Right ventricle myocardium superior (tissue), 1 donor: Measurements from ENCODE around the gene NQO1. TPM values are rescaled to one million over a fixed set of nuclear protein-coding genes. Genes with fewer than 3 reads are reported as not detected.

Experiments used
- ATAC-seq: fragments of 200-7000 bp; cut with Tn5 transposase; one replicate; pipeline ENCODE4 v1.9.1; 2020; ENCODE audit warnings: mild to moderate bottlenecking; ENCODE audit not compliant: poor library complexity
- DNase-seq: peaks from one replicate; pipeline ENCODE4 v3.0.0-alpha.2; 2020
- intact Hi-C: fragments of 100-400 bp; cut with DNase I; formaldehyde crosslinking; loops from one replicate; pipeline ENCODE4 v1.11.2; 2022
- total RNA-seq: library from RNA; stranded (reverse); fragmentation: NEBNext Ultra II Directional; extraction: Animal tissue kit (Norgen Biotek cat#: 25700); gene quantifications from one replicate; pipeline ENCODE4 v1.2.1, GENCODE V29; 2021
- donor health status: DM: no; HTN: yes; CAD: no; lungs with severe emphysema.

The NQO1 gene
- total RNA-seq, 1 donor from 2014 or later, result 45.8 TPM

DNA sequence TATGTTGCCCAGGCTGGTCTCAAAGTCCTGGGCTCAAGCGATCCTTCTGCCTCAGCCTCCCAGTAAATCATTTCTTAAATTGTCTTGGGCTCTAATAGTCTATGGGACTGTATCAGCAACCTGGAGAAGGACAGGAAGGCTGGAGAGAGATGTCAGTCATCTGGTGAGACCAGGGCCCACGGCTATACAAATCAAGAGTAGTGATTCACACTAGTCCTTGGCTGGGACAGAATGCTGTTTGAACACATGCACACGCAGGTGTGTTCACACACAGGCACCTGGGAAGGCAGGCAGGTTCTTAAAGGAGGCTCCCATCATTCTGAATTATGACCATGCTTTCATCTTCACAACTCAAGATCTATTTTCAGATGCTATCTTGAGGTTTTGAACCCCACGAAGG lies 14.1 kb downstream of the NQO1 start:
- no peak for DNase-seq
- intact Hi-C loops, result no loop called here
- no peak for ATAC-seq

DNA sequence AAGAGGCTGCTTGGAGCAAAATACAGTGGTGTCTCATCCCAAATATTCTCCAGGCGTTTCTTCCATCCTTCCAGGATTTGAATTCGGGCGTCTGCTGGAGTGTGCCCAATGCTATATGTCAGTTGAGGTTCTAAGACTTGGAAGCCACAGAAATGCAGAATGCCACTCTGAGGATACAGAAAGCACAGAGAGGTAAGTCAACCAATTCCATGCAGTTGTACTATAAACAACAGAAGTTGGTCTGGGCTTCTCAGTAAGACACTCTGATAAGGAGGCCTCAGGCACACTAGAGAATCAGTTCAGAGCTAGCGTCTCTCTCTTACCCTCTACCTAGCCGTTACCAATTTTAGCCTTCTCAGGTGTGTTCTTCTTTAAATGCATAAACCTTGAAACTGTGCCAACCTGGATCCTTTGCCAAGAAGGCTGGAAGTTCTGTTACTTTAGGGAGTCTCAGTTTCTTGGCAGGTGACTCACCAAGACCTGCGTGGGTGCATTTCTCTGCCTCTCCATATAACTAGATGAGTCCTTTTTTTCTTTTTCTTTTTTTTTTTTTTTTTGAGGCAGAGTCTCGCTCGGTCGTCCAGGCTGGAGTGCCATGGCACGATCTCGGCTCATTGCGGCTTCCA lies 15.1 kb downstream of the NQO1 start:
- DNase-seq, result no peak
- intact Hi-C loops, result no loop called here
- ATAC-seq, result no peak

DNA sequence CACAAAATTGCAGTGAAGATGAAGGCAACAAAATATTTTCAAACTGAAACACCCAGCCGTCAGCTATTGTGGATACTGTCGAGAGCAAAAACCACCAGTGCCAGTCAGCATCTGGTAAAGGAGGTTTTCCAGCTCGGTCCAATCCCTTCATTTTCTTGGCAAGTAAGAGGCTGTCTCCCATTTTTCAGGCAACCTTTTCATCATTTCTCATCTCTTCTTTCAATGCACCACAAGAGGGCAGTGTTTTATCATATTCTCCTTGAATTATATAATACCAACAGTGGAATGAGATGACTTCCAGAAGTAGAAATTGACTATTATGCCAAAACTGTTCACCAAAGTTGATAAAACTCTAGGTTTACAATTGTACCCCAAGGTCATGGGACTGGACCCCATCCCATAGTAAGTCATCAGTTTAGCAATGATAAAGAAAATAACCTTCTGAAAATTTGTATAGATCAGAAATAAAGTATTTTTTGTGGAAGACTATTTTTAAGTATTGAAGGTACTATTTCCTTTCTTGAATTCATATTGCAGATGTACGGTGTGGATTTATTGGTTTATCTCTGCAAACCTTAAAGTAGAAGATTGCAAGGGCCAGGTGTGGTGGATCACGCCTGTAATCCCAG lies 16.8 kb downstream of the NQO1 start:
- ATAC-seq (peak; percentile 73), DNase-seq (no peak)
- intact Hi-C loops, result loop anchor here (2.0 kb wide), 1 partner anchor 45 kb away; the partner anchor contains the start of gene NOB1

DNA sequence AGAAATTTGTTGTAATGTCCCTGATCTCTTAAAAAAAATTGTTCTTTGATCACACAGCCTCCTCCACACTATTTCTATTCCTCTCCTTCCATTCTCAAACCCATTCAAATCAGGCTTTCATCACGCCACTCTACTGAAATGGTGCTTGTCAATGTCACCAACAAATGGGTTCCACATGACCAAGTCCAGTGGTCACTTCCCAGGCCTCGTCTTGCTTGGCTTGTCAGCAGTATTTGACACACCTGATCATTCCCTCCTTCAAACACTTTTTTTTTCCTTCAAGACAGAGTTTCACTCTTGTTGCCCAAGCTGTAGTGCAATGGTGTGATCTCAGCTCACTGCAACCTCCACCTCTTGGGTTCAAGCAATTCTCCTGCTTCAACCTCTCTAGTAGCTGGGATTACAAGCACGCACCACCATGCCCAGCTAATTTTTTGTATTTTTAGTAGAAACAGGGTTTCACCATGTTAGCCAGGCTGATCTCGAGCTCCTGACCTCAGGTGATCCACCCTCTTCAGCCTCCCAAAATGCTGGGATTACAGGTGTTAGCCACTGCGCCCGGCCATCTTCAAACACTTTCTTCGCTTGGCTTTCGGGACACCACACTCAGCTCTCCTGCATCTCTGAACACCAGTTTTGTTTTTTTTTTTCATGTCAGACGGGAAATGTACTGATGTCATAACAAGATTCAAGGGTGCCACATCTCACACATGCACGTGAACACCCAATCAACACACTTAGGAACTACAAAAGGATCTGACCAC lies 18.3 kb downstream of the NQO1 start:
- DNase-seq (no peak), ATAC-seq (no peak)
- intact Hi-C loops, result loop anchor here (2.0 kb wide), 1 partner anchor 47 kb away; the partner anchor contains the start of gene NOB1

DNA sequence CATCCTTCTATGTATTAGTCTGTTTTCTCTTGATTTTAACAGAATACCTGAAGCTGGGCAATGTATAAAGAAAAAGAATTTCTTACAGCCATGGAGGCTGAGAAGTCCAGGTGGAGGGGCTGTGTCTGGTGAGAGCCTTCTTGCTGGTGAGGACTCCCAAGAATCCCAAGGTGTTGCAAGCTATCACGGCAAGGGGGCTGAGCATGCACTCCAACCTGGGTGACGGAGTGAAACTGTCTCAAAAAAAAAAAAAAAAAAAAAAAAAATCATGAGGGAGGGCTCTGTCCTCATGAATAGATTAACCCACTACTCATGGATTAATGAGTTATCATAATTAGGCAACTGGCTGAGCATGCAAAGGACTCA lies 19.4 kb downstream of the NQO1 start:
- intact Hi-C loops, result no loop called here
- ATAC-seq (no peak), DNase-seq (no peak)

DNA sequence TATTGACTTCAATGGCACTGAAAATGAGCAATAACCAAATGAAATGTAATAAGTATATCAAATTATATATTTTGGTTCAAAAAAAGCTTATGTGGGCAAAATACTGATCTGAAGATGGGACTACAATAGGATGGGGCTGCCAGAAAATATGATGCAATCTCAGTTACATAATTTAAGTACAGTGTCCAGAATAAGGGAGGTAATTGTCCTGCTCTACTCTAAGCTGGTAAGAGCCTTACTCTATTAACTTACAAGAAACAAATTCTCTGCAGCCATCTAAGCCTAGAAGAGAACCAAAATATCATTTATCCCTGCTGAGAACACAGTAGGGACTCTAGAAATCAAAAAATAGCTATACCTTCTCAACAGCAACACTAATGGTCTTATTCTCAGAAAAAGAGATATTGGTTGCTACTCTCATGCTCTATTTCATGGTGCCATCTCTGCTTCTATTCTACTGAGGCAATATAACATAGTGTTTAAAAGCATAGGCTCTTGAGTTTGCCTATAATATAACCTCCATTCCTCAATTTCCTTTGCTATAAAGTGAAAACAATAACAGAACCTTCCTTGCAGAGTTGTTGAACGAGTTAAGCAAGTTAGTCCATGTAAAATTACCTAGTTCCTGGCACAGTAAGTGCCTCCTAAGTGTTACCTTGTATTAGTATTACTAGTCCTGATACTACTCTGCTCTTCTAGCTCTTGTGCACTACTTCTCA lies 19.9 kb downstream of the NQO1 start:
- ATAC-seq (peak; percentile 54), DNase-seq (no peak)
- intact Hi-C loops, result no loop called here

DNA sequence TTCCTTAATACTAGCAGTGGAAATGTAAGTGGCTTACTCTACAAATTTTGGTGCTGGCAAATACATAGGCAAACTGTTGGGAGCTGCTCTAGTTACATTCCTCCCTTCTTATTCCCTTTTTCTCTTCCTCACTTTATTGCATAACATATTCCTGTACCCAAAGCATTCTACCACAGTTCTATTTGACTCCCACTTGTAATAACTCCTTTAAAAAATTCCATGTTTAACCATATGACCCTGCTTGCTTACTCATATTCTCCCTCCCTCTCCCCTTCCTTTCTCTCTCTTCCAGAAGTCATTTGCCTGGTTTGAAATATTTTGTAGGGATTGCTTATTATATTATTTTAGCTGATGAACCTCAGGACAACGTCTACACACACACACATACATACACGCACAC lies 22.7 kb downstream of the NQO1 start:
- intact Hi-C loops, result no loop called here
- no peak for ATAC-seq
- no peak for DNase-seq

DNA sequence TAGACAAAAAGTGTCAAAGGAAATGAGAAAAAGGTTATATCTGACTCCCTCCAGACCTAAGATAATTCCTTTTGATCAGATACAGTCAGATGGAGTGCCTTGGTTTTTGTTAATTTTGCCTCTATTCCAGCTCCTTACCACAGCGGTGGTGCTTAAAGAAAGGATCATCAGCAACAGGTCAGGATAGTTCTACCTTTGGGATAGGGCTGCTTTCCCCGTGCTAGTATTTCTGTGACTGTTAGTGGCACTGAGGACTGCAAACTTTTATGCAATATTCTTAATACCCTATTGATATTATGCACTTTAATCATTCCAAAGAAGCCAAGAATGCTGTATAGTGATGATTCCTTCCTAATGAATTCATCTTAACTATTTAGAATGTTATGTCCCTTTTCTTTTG lies 24.5 kb downstream of the NQO1 start:
- intact Hi-C loops, result no loop called here
- no peak for DNase-seq
- ATAC-seq, result no peak

DNA sequence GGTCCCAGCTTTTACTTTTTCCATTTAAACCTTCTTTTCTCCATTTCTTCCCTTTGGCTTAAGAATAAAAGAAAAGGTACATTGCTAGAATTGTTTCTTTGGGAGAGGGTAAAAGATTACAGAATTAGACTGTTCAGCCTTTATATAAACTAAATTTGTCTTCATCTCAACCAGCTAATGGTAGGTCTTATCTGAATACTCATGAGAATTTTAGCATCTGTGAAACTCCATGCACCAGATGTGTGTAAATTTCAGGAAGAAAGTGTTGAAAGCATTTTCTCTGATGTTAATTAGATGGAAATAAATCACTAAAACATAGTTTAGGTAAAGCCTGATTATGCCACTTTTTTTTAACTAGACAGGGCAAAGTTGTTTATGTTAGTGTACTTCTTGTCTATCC lies 24.9 kb downstream of the NQO1 start:
- intact Hi-C loops, result no loop called here
- ATAC-seq, result no peak
- DNase-seq, result no peak

DNA sequence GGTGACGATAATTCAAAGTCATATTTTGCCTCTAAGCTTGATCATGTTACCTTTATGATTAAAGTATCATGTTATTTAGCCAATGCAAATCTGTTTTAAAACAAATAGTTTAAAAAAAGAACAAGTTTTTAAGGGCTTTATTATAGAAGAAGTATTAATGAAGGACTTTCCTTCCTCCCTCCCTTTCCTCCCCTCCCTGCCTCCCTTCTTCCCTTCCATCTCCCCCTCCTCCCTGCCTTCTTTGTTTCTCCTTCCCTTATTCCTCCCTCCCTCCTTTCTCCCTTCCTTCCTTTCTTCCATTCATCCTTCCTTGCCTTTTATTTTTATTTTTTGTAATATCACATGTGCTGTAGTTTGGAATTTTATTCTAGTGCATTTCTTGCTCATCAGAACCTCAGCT lies 26.4 kb downstream of the NQO1 start:
- intact Hi-C loops, result no loop called here
- ATAC-seq (no peak), DNase-seq (no peak)

DNA sequence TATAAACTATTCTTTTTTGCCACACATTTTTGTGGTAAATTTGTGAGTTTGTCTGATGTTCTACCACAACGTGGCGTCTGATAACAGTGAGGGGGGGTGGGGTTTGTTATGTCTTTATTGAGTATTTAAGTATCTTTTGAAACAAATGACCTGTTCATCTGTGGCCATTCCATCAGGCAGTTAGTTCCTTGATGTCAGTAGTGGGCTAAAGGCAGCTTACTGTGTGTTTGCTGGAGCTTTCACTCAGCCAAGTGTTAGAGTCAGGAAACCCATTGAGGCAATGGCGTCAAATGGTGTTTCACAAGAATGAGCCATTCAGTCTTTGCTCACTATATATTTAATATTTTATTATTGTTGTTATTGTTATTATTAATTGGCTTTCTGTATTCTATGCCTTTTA lies 28.0 kb downstream of the NQO1 start:
- no peak for DNase-seq
- intact Hi-C loops, result no loop called here
- no peak for ATAC-seq

DNA sequence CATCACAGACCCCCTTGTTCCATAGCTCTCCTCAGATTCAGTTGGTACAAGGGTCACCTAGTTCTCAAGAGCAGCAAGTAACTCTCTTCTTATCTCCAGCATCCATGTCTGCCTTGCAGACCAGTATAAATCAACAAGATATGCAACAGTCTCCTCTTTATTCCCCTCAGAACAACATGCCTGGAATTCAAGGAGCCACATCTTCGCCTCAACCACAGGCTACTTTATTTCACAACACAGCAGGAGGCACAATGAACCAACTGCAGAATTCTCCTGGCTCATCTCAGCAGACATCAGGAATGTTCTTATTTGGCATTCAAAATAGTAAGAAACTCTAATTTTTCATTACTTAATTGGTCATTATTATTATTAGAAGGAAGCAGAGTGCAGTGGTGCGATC lies 32.4 kb downstream of the NQO1 start:
- ATAC-seq (no peak), DNase-seq (no peak)
- intact Hi-C loops, result no loop called here

DNA sequence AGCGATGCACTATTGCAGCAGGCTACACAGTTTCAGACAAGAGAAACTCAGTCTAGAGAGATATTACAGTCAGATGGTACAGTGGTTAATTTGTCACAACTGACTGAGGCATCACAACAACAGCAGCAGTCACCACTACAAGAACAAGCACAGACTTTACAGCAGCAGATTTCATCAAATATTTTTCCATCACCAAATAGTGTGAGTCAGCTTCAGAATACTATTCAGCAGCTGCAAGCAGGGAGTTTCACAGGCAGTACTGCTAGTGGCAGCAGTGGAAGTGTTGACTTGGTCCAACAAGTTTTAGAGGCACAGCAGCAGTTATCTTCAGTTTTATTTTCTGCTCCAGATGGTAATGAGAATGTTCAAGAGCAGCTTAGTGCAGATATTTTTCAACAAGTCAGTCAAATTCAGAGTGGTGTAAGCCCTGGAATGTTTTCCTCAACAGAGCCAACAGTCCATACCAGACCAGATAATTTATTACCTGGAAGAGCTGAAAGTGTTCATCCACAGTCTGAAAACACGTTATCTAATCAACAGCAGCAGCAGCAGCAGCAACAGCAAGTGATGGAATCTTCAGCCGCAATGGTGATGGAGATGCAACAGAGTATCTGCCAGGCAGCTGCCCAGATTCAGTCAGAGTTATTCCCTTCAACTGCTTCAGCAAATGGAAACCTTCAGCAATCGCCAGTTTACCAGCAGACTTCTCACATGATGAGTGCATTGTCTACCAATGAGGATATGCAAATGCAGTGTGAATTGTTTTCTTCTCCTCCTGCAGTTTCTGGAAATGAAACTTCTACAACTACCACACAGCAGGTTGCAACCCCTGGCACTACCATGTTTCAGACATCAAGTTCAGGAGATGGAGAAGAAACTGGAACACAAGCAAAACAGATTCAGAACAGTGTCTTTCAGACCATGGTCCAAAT lies 34.1 kb downstream of the NQO1 start:
- DNase-seq (no peak), ATAC-seq (no peak)
- intact Hi-C loops, result no loop called here

DNA sequence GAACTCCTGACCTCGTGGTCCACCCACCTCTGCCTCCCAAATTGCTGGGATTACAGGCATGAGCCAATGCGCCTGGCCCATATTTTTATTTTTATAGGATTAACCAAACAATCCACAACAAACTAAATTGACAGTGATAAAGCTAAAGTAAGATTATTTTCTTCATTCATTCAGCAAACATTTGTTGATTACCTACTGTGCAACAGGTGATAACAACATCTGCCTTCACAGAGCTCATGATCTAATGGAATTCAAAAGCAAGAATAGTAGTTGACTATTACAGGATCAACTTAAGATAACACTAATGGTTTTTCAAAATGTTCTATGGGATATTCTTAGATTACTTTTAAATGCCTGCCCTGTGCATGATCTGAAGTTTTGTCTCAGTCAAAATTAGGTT lies 37.8 kb downstream of the NQO1 start:
- intact Hi-C loops, result no loop called here
- ATAC-seq (no peak), DNase-seq (no peak)

DNA sequence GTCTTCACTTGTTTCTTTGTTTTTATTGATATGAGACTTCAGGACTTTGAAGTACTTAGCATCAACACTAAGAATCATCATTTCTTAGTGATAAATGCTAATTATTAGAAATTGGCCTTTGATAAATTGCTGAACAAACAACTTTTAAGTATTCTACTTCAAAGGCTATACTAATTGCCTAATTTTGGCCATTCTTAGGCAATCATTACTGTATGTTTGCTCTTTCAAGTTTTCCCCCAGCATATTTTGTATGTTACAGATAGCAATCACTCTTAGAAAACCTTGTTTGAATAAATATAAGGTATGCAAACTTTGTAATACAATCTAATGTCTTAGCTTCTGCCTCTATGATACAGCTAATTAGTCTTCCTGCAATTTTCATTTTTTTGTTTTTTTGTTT lies 46.0 kb downstream of the NQO1 start:
- intact Hi-C loops, result no loop called here
- ATAC-seq, result no peak
- no peak for DNase-seq

DNA sequence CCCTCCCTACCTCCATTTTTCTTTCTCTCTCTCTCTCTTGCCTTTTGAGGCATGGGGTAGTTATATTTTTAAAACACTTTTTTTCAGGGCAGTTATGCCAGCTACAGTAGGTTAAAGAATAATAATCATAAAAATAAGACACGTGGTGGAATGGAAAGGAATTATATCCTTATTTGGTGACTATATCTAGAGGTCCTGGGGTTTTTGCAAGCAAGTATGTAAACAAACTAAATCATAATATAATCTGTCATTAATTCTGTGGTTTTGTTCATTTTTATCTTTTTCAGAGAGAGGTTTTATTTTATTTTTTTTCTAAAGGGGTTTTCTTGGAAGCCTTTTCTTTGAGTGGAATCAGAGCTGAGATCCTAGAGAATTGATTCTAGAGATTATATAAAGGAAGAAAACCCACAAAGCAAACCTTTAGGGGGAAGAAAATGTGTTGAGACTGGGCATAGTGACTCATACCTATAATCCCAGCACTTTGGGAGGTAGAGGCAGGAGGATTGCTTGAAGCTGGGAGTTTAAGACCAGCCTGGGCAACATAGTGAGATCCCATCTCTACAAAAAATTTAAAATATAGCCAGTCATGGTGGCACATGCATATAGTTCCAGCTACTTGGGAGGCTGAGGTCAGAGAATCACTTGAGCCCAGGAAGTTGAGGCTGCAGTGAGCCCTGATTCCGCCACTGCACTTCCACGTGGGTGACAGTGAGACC lies 53.2 kb downstream of the NQO1 start:
- intact Hi-C loops, result no loop called here
- ATAC-seq (no peak), DNase-seq (no peak)

DNA sequence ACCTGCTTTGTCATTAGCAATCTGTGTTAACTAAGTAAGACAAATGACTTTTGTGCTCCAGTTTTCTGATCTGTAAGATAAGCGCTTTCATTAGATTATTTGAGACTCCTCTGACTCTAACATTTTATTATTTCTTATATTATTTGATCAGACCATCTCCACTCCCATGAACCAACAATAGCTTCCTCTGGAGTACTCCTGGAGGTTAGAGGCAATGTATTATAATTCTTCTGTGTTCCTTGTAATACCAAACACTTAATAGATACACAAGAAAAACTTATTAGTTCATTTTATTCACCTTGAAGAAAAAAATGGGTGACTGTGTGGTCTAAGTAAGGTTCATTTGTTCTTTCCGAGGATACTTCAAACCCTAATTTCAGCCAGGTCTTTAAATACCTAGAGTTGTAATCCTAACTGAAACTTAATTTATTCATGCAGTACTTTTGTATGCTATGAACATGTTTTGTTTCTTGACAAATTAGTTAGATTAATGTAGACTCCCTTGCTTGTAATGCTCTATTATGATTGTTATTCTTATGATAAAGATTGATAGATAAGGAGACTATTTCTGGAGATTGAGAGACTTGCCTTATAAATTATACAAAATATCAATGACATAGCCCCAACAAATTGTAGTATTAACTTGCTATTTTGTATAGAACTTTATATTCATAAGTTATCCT lies 53.9 kb downstream of the NQO1 start:
- ATAC-seq (no peak), DNase-seq (no peak)
- intact Hi-C loops, result no loop called here
